ENCODE data around the gene PAPPA.

DNA sequence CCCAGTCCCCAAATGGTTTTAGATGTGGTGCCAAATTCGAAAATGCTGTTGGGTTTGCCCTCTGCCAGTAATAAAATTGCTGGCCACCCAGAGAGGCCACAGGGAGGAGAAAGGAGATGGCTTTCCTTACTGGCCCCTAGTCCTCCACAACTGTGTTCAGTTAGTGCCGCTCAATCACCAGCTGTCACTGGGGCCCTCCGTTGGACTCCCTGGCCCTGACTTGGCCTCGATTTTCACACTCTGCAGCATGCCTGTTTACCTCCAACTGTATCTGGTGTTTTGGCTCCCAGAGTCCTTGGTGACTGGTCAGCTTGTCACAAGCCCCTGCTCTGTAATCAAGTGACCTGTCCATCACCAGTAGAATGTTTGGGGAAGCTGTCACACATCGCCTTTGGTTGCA lies 97.8 kb downstream of the PAPPA start:
- no peak for TF ChIP-seq POLR2A (IDR thresholded peaks at IDR 0.05)
- TF ChIP-seq, protein P1, sequence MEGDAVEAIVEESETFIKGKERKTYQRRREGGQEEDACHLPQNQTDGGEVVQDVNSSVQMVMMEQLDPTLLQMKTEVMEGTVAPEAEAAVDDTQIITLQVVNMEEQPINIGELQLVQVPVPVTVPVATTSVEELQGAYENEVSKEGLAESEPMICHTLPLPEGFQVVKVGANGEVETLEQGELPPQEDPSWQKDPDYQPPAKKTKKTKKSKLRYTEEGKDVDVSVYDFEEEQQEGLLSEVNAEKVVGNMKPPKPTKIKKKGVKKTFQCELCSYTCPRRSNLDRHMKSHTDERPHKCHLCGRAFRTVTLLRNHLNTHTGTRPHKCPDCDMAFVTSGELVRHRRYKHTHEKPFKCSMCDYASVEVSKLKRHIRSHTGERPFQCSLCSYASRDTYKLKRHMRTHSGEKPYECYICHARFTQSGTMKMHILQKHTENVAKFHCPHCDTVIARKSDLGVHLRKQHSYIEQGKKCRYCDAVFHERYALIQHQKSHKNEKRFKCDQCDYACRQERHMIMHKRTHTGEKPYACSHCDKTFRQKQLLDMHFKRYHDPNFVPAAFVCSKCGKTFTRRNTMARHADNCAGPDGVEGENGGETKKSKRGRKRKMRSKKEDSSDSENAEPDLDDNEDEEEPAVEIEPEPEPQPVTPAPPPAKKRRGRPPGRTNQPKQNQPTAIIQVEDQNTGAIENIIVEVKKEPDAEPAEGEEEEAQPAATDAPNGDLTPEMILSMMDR (IDR thresholded peaks at IDR 0.05) = no peak

Measured in suprapubic skin (tissue), 3 donors.